Pancreas (tissue), 10 donors: ENCODE results near the gene PHF11. TPM values are rescaled to one million over a fixed set of nuclear protein-coding genes. Genes with fewer than 3 reads are reported as not detected.

Experiments used
- ATAC-seq, 4 donors: fragments of 200-7000 bp; cut with Tn5 transposase; one replicate each; pipeline versions ENCODE4 v1.8.0 to v1.9.1; 2020; ENCODE audit warnings: mild to moderate bottlenecking in 4 of 4, moderate library complexity in 4 of 4
- DNase-seq, 6 donors: peaks; one replicate each; pipeline ENCODE4 v3.0.0-alpha.2; 2020
- FAIRE-seq: peaks from 2 replicates; lab custom pipeline; 2012; peaks lifted over from hg19 to GRCh38; lab: Jason Lieb, UNC
- H3K27ac ChIP-seq, 4 donors: fragments of 200-600 bp; sonication (generic); 1 replicate in 3 of 4; 2 replicates in 1 of 4; pipeline versions ENCODE4 v1.5.0 to v1.8.0; 2020
- H3K27me3 ChIP-seq, 4 donors: fragments of 200-600 bp; one replicate each; pipeline ENCODE4 v1.8.0; 2021
- H3K36me3 ChIP-seq, 3 donors: fragments of 200-600 bp; sonication (generic) in 1 of 3; one replicate each; pipeline versions ENCODE4 v1.5.0 to v1.8.0; 2020 to 2021
- H3K4me1 ChIP-seq, 3 donors: fragments of 200-600 bp; one replicate each; pipeline ENCODE4 v1.8.0; 2021
- H3K4me3 ChIP-seq, 4 donors: fragments of 200-600 bp; sonication (generic) in 2 of 4; one replicate each; pipeline versions ENCODE4 v1.5.0 to v1.8.0; 2020 to 2021
- H3K9me3 ChIP-seq, 4 donors: fragments of 200-600 bp; one replicate each; pipeline ENCODE4 v1.8.0; 2021
- WGBS, 2 donors: extraction: QIAGEN DNeasy Blood & Tissue Kit; methylation state at CpG; one replicate each; pipeline ENCODE4 v1.1.7; 2013; 5-methylcytosine and 5-hydroxymethylcytosine counted together
- intact Hi-C, 3 donors: fragments of 100-400 bp; cut with DNase I; formaldehyde crosslinking; loops; one replicate each; pipeline versions ENCODE4 v1.11.1 to v1.14.2; 2022
- polyA plus RNA-seq, 2 donors: library from polyadenylated mRNA; stranded (reverse); fragments of 200-250 nt; gene quantifications; one replicate each; pipeline ENCODE4 v1.2.3, GENCODE V29; 2013
- total RNA-seq, 6 donors: library from RNA; stranded (reverse); fragmentation: NEBNext Ultra II Directional in 4 of 6; extraction: Animal tissue kit (Norgen Biotek cat#: 25700) in 4 of 6; gene quantifications; one replicate each; pipeline versions ENCODE4 v1.2.1 to v1.2.4, GENCODE V29; 2021 to 2023
- TF ChIP-seq, protein P1 (sequence below), 4 donors: fragments of 200-600 bp; sonication (generic) in 3 of 4; IDR thresholded peaks; one replicate each; pipeline versions ENCODE4 v1.5.0 to v1.8.0; 2021; ENCODE audit warnings: antibody characterized with exemption in 4 of 4
- donor health status: healthy with polysubstance abuse.
- donor health status: DM: no; HTN: no; CAD: no; lungs with moderate emphysema.
- donor health status: DM: no; HTN: no; CAD: no.
- donor health status: control.
- donor health status: control.
- donor health status: Bipolar disorder and iron deficiency.
- donor health status: DM: yes; HTN: yes; CAD: no.
- donor health status: DM: no; HTN: no; CAD: no.
- donor health status: DM: no; HTN: no; CAD: no.
- donor health status: DM: yes; HTN: yes; CAD: no.

PHF11 gene
- total and polyA plus RNA-seq, 8 donors = 14.5 to 58.5 (median 20.4) TPM

DNA sequence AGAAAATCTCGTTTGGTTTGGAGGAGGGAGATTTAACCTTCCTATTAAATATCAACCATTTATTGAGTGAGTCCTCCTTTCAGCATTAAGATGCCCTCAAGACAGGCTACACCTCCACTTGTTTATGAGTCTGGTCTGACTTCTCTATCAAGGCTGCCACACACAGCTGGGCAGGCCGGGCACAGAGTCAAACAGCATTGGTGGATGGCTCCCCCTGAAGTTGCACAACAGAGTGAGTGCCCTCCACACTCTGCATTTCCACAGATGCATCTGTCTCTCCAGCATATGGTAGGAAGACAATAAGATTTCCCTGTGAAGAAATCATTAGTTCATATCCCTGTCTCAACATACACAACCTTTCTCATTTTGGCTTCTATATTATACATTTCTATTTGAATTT lies 31.4 kb downstream of the PHF11 start:
- 48 to 63% methylated on average over 2 of the region's 2 CpGs for WGBS, 2 donors
- TF ChIP-seq, protein P1, sequence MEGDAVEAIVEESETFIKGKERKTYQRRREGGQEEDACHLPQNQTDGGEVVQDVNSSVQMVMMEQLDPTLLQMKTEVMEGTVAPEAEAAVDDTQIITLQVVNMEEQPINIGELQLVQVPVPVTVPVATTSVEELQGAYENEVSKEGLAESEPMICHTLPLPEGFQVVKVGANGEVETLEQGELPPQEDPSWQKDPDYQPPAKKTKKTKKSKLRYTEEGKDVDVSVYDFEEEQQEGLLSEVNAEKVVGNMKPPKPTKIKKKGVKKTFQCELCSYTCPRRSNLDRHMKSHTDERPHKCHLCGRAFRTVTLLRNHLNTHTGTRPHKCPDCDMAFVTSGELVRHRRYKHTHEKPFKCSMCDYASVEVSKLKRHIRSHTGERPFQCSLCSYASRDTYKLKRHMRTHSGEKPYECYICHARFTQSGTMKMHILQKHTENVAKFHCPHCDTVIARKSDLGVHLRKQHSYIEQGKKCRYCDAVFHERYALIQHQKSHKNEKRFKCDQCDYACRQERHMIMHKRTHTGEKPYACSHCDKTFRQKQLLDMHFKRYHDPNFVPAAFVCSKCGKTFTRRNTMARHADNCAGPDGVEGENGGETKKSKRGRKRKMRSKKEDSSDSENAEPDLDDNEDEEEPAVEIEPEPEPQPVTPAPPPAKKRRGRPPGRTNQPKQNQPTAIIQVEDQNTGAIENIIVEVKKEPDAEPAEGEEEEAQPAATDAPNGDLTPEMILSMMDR (IDR thresholded peaks at IDR 0.05) = no peak
- no peak overlapping the region for H3K4me3 ChIP-seq
- H3K9me3 ChIP-seq = no peaks in the 10 kb centered on the region
- DNase-seq (no peak), ATAC-seq (peak in 1 of 4 donors; percentile 55), FAIRE-seq (no peak)
- H3K27me3 ChIP-seq = no peaks in the 10 kb centered on the region
- peaks cover 0 to 11% (median 0%) of the 10 kb centered on the region in 3 donors for H3K36me3 ChIP-seq
- no peak overlapping the region for H3K27ac ChIP-seq
- H3K4me1 ChIP-seq = no peaks in the 10 kb centered on the region
- intact Hi-C loops = no loop called here

DNA sequence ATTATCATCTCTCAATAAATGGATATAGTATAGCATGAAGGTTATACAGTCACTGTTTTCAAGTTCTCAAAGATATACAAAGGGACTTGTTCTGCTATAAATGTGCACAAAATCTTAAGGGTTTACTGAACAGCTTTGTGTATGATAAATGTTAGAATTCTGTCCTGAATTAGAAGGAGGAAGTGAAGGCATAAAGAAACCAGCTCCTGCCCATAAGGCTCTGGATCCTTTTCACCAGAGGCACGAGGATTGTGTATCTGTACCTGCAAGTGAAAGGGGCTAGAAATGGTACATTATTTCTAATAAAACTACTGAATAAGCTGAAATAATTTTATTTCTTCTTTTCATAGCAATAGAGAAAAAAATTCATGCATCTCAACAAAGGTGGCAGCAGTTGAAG lies 32.4 kb downstream of the PHF11 start:
- WGBS, 2 donors = 81 to 97% methylated on average over 1 of the region's 1 CpG

DNA sequence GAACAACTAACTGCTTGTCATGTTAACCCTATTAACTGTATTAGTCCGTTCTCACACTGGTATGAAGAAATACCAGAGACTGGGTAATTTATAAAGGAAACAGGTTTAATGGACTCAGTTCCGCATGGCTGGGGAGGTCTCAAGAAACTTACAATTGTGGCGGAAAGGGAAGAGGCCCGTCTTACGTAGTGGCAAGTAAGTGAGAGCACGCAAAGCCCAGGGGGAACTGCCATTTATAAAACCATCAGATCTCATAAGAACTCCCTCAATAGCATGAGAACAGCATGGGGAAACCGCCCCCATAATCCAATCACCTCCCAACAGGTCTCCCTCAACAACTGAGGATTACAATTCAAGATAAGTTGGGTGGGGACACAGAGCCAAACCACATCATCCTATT lies 34.7 kb downstream of the PHF11 start:
- Histone ChIP-seq H3K36me3 (peaks cover 0 to 11% (median 0%) of the 10 kb centered on the region in 3 donors), H3K4me3 (no peak overlapping the region), H3K9me3 (no peaks in the 10 kb centered on the region), H3K27ac (no peak overlapping the region), H3K4me1 (no peaks in the 10 kb centered on the region), H3K27me3 (no peaks in the 10 kb centered on the region)
- ATAC-seq (peak in 1 of 4 donors; percentile 47), FAIRE-seq (no peak), DNase-seq (no peak)
- WGBS, 2 donors = 91 to 92% methylated on average over 7 of the region's 7 CpGs
- intact Hi-C loops = no loop called here
- TF ChIP-seq, protein P1 (IDR thresholded peaks at IDR 0.05) = no peak

More for the DNA sequence above, 32.4 kb downstream of the PHF11 start:
- TF ChIP-seq, protein P1 (IDR thresholded peaks at IDR 0.05) = no peak
- FAIRE-seq (no peak), DNase-seq (no peak), ATAC-seq (no peak)
- no peaks in the 10 kb centered on the region for H3K4me1 ChIP-seq
- intact Hi-C loops = no loop called here
- no peak overlapping the region for H3K27ac ChIP-seq
- no peaks in the 10 kb centered on the region for H3K27me3 ChIP-seq
- no peak overlapping the region for H3K4me3 ChIP-seq
- peaks cover 0 to 11% (median 0%) of the 10 kb centered on the region in 3 donors for H3K36me3 ChIP-seq
- H3K9me3 ChIP-seq = no peaks in the 10 kb centered on the region

DNA sequence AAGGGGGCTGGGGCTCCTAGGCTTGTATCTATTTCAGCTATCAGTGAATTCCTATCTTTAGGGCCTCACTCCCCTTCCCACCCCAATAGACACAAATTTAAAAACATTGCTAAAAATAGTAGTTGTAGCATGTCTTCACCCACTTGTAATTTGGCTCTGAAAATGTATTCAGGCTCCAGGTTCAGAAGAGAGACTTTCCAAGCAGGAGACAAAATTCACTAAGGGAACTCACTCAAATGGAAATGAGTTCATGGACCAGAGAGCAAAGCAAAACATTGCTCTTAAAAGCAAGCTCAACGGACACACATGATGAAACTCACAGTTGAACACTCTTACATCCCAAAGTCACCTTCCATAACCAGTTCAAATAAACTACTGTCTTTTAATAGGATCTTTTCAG lies 36.8 kb downstream of the PHF11 start:
- Histone ChIP-seq H3K36me3 (no peaks in the 10 kb centered on the region), H3K4me3 (no peak overlapping the region), H3K27ac (no peak overlapping the region), H3K9me3 (no peaks in the 10 kb centered on the region), H3K4me1 (no peaks in the 10 kb centered on the region), H3K27me3 (no peaks in the 10 kb centered on the region)
- ATAC-seq = no peak
- FAIRE-seq = no peak
- intact Hi-C loops = no loop called here
- TF ChIP-seq, protein P1 (IDR thresholded peaks at IDR 0.05) = no peak
- DNase-seq = no peak
- 73 to 81% methylated on average over 1 of the region's 1 CpG for WGBS, 2 donors

DNA sequence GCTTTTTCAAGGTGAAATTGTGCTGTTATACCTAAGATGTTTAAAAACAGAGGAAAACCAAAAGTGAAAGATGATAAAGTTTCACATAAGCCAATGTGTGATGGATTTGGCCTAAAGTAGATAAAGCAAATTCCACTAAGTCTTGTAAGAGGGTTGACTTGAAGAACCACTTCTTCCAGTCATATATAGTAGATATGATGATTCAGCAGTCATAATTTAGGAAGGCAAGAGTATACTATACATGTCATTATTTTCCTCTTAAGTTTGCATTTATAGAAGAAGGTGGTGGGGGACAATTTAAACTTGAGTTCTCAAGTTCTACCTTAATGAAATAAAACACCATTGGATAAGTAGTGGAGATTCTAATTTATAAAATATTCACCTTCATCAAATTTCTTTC lies 37.3 kb downstream of the PHF11 start:
- Histone ChIP-seq H3K36me3 (peaks cover 0 to under 1% (median 0%) of the 10 kb centered on the region in 3 donors), H3K27ac (no peak overlapping the region), H3K27me3 (no peaks in the 10 kb centered on the region), H3K9me3 (no peaks in the 10 kb centered on the region), H3K4me3 (no peak overlapping the region), H3K4me1 (no peaks in the 10 kb centered on the region)
- intact Hi-C loops = no loop called here
- no peak for FAIRE-seq
- no peak for ATAC-seq
- TF ChIP-seq, protein P1 (IDR thresholded peaks at IDR 0.05) = no peak
- no peak for DNase-seq
